LoVo (cell line): Measurements from ENCODE around the gene ESCO1.

Experiments used
- DNase-seq: peaks from one replicate; pipeline ENCODE4 v3.0.0-alpha.2; 2016; ENCODE audit warnings: low spot score

The ESCO1 gene

GRCh38 chr18:21486905-21487437, 113.5 kb downstream of the ESCO1 start:
- no peak for DNase-seq

GRCh38 chr18:21484851-21485636, 115.5 kb downstream of the ESCO1 start:
- DNase-seq = no peak

GRCh38 chr18:21483051-21483450, 117.5 kb downstream of the ESCO1 start:
- no peak for DNase-seq

- no peak for DNase-seq
Measured at GRCh38 chr18:21481739-21482138, 118.8 kb downstream of the ESCO1 start.

GRCh38 chr18:21479721-21480120, 120.8 kb downstream of the ESCO1 start:
- no peak for DNase-seq
